CD4-positive, alpha-beta memory T cell (primary cell): Measurements from ENCODE around the gene CSNK1G2. TPM values are rescaled to one million over a fixed set of nuclear protein-coding genes. Genes with fewer than 3 reads are reported as not detected.

Source experiments
- CTCF ChIA-PET: fragments of 350-600 bp; sonication (Branson Sonifier 250); formaldehyde crosslinking; loops from one replicate; lab custom pipeline; 2021; ENCODE audit warnings: inconsistent platforms; ENCODE audit not compliant: partially characterized antibody; lab: Charles Lee
- POLR2A ChIA-PET: fragments of 350-600 bp; sonication (Branson Sonifier 250); formaldehyde crosslinking; loops from one replicate; lab custom pipeline; 2021; ENCODE audit not compliant: partially characterized antibody; lab: Charles Lee
- DNase-seq, 5 donors: peaks; one replicate each; pipeline versions ENCODE4 v3.0.0 to v3.0.0-alpha.2; 2020 to 2022; ENCODE audit warnings: mixed read lengths in 1 of 5
- H3K27ac ChIP-seq: one replicate; pipeline ENCODE4 v1.7.0; 2013; ENCODE audit warnings: low read depth, low read length
- H3K27me3 ChIP-seq: 2 replicates; pipeline ENCODE4 v1.7.0; 2013; ENCODE audit warnings: mild to moderate bottlenecking, low read length, moderate library complexity; ENCODE audit not compliant: insufficient read depth
- H3K36me3 ChIP-seq: 2 replicates; pipeline ENCODE4 v1.7.0; 2013; ENCODE audit warnings: mild to moderate bottlenecking, low read length, moderate library complexity; ENCODE audit not compliant: insufficient read depth
- H3K4me1 ChIP-seq: 2 replicates; pipeline ENCODE4 v1.7.0; 2013; ENCODE audit warnings: mild to moderate bottlenecking, low read length, moderate library complexity; ENCODE audit not compliant: insufficient read depth
- H3K4me3 ChIP-seq, 2 donors: one replicate each; pipeline ENCODE4 v1.7.0; 2013; ENCODE audit warnings: low read length in 2 of 2, mild to moderate bottlenecking in 1 of 2
- H3K9me3 ChIP-seq, 2 donors: one replicate each; pipeline ENCODE4 v1.7.0; 2013; ENCODE audit warnings: low read length in 2 of 2, control low read depth in 1 of 2; ENCODE audit not compliant: control insufficient read depth in 1 of 2
- H3K27ac Mint-ChIP-seq, 7 donors: one replicate each; pipeline ENCODE4 v1.8.0; 2020 to 2021; ENCODE audit warnings: mixed read lengths in 7 of 7, mild to moderate bottlenecking in 6 of 7, inconsistent platforms in 3 of 7, moderate library complexity in 3 of 7
- H3K27me3 Mint-ChIP-seq, 2 donors: one replicate each; pipeline ENCODE4 v1.8.0; 2020 to 2021; ENCODE audit warnings: mixed read lengths in 2 of 2
- H3K36me3 Mint-ChIP-seq, 2 donors: one replicate each; pipeline ENCODE4 v1.8.0; 2020 to 2021; ENCODE audit warnings: mixed read lengths in 2 of 2, inconsistent platforms in 1 of 2, mild to moderate bottlenecking in 1 of 2
- H3K4me1 Mint-ChIP-seq, 4 donors: one replicate each; pipeline ENCODE4 v1.8.0; 2020 to 2021; ENCODE audit warnings: mixed read lengths in 4 of 4, mild to moderate bottlenecking in 1 of 4
- H3K4me3 Mint-ChIP-seq, 8 donors: one replicate each; pipeline ENCODE4 v1.8.0; 2020 to 2021; ENCODE audit warnings: mixed read lengths in 8 of 8, mild to moderate bottlenecking in 7 of 8, moderate library complexity in 6 of 8, inconsistent platforms in 3 of 8
- H3K9me3 Mint-ChIP-seq, 8 donors: one replicate each; pipeline ENCODE4 v1.8.0; 2020 to 2021; ENCODE audit warnings: mixed read lengths in 8 of 8, mild to moderate bottlenecking in 5 of 8, inconsistent platforms in 3 of 8, moderate library complexity in 1 of 8
- intact Hi-C: fragments of 100-400 bp; cut with micrococcal nuclease; formaldehyde crosslinking; loops from one replicate; pipeline ENCODE4 v1.15.1; 2023
- polyA plus RNA-seq, 2 donors: library from polyadenylated mRNA; unstranded; fragments of 300-500 nt; fragmentation: Illumina TruSeq; gene quantifications; one replicate each; pipeline ENCODE4 v1.2.3, GENCODE V29; 2021
- total RNA-seq, 2 experiments: library from RNA; stranded (reverse); gene quantifications; one replicate each; pipeline ENCODE4 v1.2.3, GENCODE V29; 2021

Gene CSNK1G2
- total and polyA plus RNA-seq, 4 experiments from 2014 or later, result 11.3 to 144 (median 99.5) TPM

GRCh38 chr19:1923319-1923718 lies 17.7 kb upstream of the CSNK1G2 start:
- H3K27me3 Mint-ChIP-seq, result no peaks in the 10 kb centered on the region
- peaks cover 0 to 5% of the 10 kb centered on the region in 2 donors for H3K36me3 Mint-ChIP-seq
- H3K27ac ChIP-seq, result peak overlapping the region; percentile 30
- DNase-seq, result peak; percentile 33 to 72 (median 47)
- H3K27me3 ChIP-seq, result no peaks in the 10 kb centered on the region
- intact Hi-C loops, result no loop called here
- peak overlapping the region in 6 of 7 donors; percentile 29 to 84 (median 76) for H3K27ac Mint-ChIP-seq
- no peaks in the 10 kb centered on the region for H3K9me3 ChIP-seq
- peaks cover 3% of the 10 kb centered on the region for H3K36me3 ChIP-seq
- CTCF ChIA-PET, result interaction anchor here (0.6 to 1.0 kb wide), 3 partner anchors 16 to 206 kb away, joined by 3 read pairs; no protein-coding TSS in a partner anchor
- peaks cover 39% of the 10 kb centered on the region for H3K4me1 ChIP-seq
- H3K4me3 ChIP-seq, result no peak overlapping the region
- H3K4me3 Mint-ChIP-seq, result peak overlapping the region in 4 of 8 donors; percentile 24 to 43 (median 28)
- POLR2A ChIA-PET, result interaction anchor here (0.7 to 1.7 kb wide), 8 partner anchors 13 to 67 kb away, joined by 3 to 12 read pairs (median 3); no protein-coding TSS in a partner anchor
- peaks cover 6 to 35% (median 14%) of the 10 kb centered on the region in 4 donors for H3K4me1 Mint-ChIP-seq
- no peaks in the 10 kb centered on the region for H3K9me3 Mint-ChIP-seq

- no peaks in the 10 kb centered on the region for H3K27me3 ChIP-seq
- DNase-seq, result no peak
- Mint-ChIP-seq H3K9me3 (no peaks in the 10 kb centered on the region), H3K27me3 (no peaks in the 10 kb centered on the region), H3K36me3 (peaks cover 0 to 5% of the 10 kb centered on the region in 2 donors), H3K4me3 (no peak overlapping the region), H3K27ac (no peak overlapping the region), H3K4me1 (peaks cover 6 to 41% (median 19%) of the 10 kb centered on the region in 4 donors)
- H3K36me3 ChIP-seq, result peaks cover 3% of the 10 kb centered on the region
- peaks cover 46% of the 10 kb centered on the region for H3K4me1 ChIP-seq
- ChIA-PET CTCF (interaction anchor here (0.6 kb wide), 1 partner anchor 34 kb away, joined by 3 read pairs; no protein-coding TSS in a partner anchor), POLR2A (interaction anchor here (1.0 kb wide), 1 partner anchor 12 kb away, joined by 5 read pairs; no protein-coding TSS in a partner anchor)
- no peak overlapping the region for H3K4me3 ChIP-seq
- intact Hi-C loops, result no loop called here
- H3K9me3 ChIP-seq, result no peaks in the 10 kb centered on the region
- H3K27ac ChIP-seq, result no peak overlapping the region
Observed at GRCh38 chr19:1924320-1924961, 16.5 kb upstream of the CSNK1G2 start.

GRCh38 chr19:1925544-1925943 lies 15.4 kb upstream of the CSNK1G2 start:
- no peak for DNase-seq
- Mint-ChIP-seq H3K4me1 (peaks cover 10 to 52% (median 25%) of the 10 kb centered on the region in 4 donors), H3K4me3 (no peak overlapping the region), H3K9me3 (no peaks in the 10 kb centered on the region), H3K36me3 (peaks cover 0 to 2% of the 10 kb centered on the region in 2 donors), H3K27ac (peak overlapping the region in 1 of 7 donors; percentile 57), H3K27me3 (no peaks in the 10 kb centered on the region)
- ChIA-PET CTCF (no interaction called here), POLR2A (no interaction called here)
- Histone ChIP-seq H3K36me3 (no peaks in the 10 kb centered on the region), H3K9me3 (no peaks in the 10 kb centered on the region), H3K27me3 (no peaks in the 10 kb centered on the region), H3K4me1 (peaks cover 56% of the 10 kb centered on the region), H3K4me3 (no peak overlapping the region), H3K27ac (no peak overlapping the region)
- intact Hi-C loops, result loop anchor here (5.0 kb wide), 1 partner anchor 142 kb away; no protein-coding TSS in a partner anchor

- peak overlapping the region; percentile 50 to 91 (median 67) for H3K27ac Mint-ChIP-seq
- H3K4me3 ChIP-seq, result peak overlapping the region in 1 of 2 donors; percentile 13
- H3K27me3 ChIP-seq, result no peaks in the 10 kb centered on the region
- peak; percentile 72 to 82 (median 76) for DNase-seq
- H3K9me3 ChIP-seq, result peaks cover 0 to 3% of the 10 kb centered on the region in 2 donors
- CTCF ChIA-PET, result interaction anchor here (0.7 to 1.9 kb wide), 16 partner anchors 10 to 465 kb away, joined by 3 to 9 read pairs (median 3); partner anchors contain the start of genes ABHD17A and BTBD2
- POLR2A ChIA-PET, result interaction anchor here (0.6 to 1.4 kb wide), 6 partner anchors 39 to 140 kb away, joined by 3 to 5 read pairs (median 4); no protein-coding TSS in a partner anchor
- peaks cover 31% of the 10 kb centered on the region for H3K4me1 ChIP-seq
- H3K27ac ChIP-seq, result no peak overlapping the region
- intact Hi-C loops, result loop anchor here (1.0 to 5.0 kb wide), 2 partner anchors 86 to 138 kb away; partner anchors contain the start of gene BTBD2
- peaks cover 15 to 34% (median 24%) of the 10 kb centered on the region in 4 donors for H3K4me1 Mint-ChIP-seq
- H3K36me3 Mint-ChIP-seq, result no peaks in the 10 kb centered on the region
- no peaks in the 10 kb centered on the region for H3K36me3 ChIP-seq
- H3K4me3 Mint-ChIP-seq, result peak overlapping the region; percentile 68 to 86 (median 78)
- H3K9me3 Mint-ChIP-seq, result no peaks in the 10 kb centered on the region
- H3K27me3 Mint-ChIP-seq, result no peaks in the 10 kb centered on the region
Observed at GRCh38 chr19:1929021-1929742, 11.8 kb upstream of the CSNK1G2 start.

- no peaks in the 10 kb centered on the region for H3K27me3 Mint-ChIP-seq
- peaks cover 0 to 2% (median 0%) of the 10 kb centered on the region in 8 donors for H3K9me3 Mint-ChIP-seq
- Histone ChIP-seq H3K27ac (no peak overlapping the region), H3K36me3 (no peaks in the 10 kb centered on the region), H3K9me3 (peaks cover 0 to 3% of the 10 kb centered on the region in 2 donors), H3K4me1 (peaks cover 25% of the 10 kb centered on the region), H3K4me3 (no peak overlapping the region), H3K27me3 (no peaks in the 10 kb centered on the region)
- H3K4me3 Mint-ChIP-seq, result no peak overlapping the region
- H3K36me3 Mint-ChIP-seq, result no peaks in the 10 kb centered on the region
- peak overlapping the region in 3 of 7 donors; percentile 22 to 82 (median 30) for H3K27ac Mint-ChIP-seq
- no peak for DNase-seq
- intact Hi-C loops, result no loop called here
- POLR2A ChIA-PET, result no interaction called here
- peaks cover 18 to 43% (median 32%) of the 10 kb centered on the region in 4 donors for H3K4me1 Mint-ChIP-seq
- CTCF ChIA-PET, result interaction anchor here (1.8 kb wide), 1 partner anchor 139 kb away, joined by 14 read pairs; no protein-coding TSS in a partner anchor
Observed at GRCh38 chr19:1931445-1931844, 9.5 kb upstream of the CSNK1G2 start.

GRCh38 chr19:1932395-1932794 lies 8.6 kb upstream of the CSNK1G2 start:
- Mint-ChIP-seq H3K27me3 (no peaks in the 10 kb centered on the region), H3K27ac (peak overlapping the region in 2 of 7 donors; percentile 25 to 76), H3K4me3 (no peak overlapping the region), H3K4me1 (peaks cover 18 to 47% (median 33%) of the 10 kb centered on the region in 4 donors), H3K9me3 (peaks cover 0 to 2% (median 0%) of the 10 kb centered on the region in 8 donors), H3K36me3 (peaks cover 0 to 2% of the 10 kb centered on the region in 2 donors)
- no peaks in the 10 kb centered on the region for H3K27me3 ChIP-seq
- no peak overlapping the region for H3K4me3 ChIP-seq
- peaks cover 0 to 3% of the 10 kb centered on the region in 2 donors for H3K9me3 ChIP-seq
- CTCF ChIA-PET, result interaction anchor here (1.9 kb wide), 1 partner anchor 35 kb away, joined by 7 read pairs; no protein-coding TSS in a partner anchor
- intact Hi-C loops, result no loop called here
- no peak overlapping the region for H3K27ac ChIP-seq
- H3K36me3 ChIP-seq, result no peaks in the 10 kb centered on the region
- no peak for DNase-seq
- POLR2A ChIA-PET, result no interaction called here
- H3K4me1 ChIP-seq, result peaks cover 25% of the 10 kb centered on the region
